Measurements from ENCODE around the gene TSC22D2.
A peak's percentile ranks its signal among the peaks of the same experiment; 100 is the strongest.

Gene TSC22D2

DNA sequence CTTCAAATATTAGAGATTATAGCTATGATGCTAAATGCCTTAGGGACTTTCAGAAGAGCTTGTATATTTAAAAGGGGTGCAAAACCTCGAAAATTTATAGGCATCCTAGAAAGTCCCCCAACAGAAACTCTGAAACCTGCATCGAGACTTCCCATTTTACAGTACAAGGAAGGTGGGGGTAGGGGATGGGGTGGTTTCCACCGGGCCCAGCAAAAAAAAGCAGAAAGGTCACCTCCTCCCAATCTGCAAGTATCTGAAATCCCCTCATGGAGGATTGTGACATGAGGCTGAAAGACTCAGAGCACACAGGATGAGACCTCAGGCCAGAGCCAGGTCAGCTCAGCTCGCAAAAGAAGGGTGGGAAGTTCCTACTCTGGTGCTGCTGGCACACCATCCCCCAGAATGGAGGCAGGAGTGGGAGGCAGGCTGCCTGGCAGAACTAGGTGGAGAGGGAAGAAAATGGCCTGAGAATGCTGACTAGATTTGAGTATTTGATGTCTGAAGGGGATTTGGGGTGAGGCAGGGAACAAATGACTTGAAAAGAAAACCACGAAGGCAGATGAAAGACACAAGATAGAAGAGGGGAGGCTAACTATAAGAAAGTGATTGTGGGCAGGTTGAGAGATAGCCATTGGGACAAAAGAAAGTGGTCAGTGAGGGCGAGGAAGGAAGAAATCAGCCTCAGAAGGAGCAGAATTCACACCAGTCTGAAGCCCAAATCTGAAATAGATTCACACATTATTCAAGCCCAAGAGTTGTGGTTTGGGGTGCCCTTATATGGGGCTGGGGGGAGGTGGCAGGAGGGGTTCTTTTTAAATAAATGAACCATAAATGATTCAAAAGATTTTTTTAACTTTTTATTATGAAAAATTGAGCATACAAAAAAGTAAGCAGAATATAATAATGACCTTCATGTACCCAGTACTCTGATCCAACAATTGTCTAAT, 22.5 kb upstream of the TSC22D2 start:
- no peak for DNase-seq

DNA sequence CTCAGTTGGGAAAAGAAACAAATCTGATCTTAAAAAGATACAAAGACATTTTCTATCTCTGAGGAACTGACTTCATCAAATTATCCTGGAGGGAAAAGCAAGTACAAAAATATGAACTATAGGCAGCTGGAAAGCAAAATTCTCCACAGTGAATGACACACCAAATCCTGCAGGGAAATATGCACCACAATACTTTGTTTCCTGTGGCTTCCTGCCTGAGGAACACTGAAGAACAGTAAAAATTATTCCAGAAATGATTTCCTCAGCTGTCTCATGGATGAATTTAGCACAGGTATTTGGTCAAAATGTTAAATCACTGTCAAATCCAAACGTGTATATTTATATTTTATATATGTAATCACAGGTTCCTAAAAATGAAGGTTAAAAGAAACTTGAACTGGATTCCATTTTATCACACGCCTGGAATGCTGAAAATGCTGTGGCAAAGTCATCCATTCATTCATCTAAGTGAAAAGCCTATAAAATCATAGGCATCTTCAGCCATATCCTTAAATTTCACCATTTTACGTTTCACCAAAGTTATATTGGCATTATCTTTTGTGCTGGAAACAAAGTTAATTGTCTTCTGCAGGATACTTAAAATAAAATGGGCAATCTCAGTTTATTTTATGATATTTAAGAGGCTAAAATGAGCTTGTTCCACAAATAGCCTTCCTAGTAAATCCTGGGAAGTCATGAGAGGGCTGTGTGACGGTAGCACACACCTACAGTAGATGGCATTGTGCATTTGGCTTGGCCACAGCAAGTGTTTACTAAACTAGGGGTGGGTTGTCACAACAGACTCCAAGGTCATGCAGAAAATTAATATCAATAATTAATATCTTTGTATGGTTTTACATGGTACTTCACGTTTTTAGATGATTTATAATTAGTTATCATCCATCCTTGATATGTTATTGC, 19.3 kb upstream of the TSC22D2 start:
- no peak for DNase-seq

DNA sequence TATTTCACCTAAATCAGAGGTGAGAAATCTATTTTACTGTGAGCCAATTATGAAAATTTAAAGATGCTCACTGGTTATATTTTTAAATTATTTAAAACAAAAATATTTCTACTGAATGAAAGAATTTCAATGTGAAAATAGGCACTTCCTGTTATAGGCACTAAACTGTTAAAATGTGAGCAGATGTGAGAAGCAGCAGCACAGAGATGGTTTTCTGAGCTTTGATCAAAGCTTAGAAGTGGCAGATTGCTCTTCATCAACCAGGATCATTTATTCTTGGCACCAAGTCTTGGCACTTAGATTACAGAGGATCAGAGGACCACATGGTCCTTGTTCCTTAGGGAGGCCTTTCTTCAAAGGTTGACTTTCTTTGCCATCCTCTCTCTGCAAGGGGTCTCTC, 18.0 kb upstream of the TSC22D2 start:
- no peak for DNase-seq

DNA sequence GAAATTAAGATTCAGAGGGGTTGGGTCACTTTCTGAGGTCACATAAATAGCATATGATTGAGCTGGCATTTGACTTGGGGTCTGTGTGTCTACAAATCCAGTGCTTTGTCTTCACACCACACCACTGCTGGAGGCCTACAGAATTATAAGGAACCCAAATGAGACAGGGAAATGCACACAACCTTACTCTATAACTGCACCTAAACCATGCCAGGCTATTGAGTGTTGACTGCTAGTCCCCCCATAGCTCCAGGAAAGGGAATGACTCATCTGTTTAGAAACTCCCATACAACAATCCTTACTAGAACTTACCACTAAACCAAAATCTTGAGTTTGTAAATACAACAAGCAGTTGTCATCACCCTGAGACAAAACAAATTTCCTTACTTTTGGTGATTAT, 16.9 kb upstream of the TSC22D2 start:
- DNase-seq = no peak

DNA sequence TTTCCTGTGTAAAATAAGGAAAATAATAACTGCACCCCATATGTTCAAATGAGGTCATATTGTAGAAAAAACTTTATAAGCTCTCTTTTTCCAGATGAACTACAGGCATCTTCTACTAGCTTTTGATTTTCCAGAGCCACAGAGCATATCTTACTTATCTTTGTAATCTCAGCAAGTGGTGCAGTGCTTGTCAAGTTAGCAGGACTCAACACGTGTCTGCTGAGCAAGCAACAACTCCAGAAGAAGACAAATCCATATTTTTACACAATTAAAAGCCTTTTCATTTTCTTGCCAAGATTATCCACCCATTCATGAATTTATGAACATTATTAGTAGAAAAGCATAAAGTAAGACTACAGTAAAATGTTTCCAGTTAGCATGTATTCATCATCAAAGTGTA, 14.4 kb upstream of the TSC22D2 start:
- no peak for DNase-seq

DNA sequence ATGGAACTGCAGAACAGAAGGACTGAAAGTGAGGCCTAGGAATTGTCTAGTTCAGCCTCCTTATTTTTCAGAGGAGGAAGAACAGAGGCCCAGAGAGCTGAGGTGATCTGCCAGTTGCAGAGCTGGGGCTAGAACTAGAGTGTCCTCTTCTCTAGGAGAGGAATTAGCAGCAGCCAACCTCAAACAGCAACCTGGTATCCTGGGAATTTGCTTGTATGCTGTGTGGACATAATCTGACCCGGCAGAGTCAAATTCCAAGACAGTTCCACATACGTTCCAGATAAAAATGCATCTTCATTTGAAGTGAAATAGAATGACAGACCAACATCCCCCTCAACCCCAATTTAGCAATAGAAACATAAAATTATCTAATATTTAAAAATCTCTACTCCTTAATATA, 13.5 kb upstream of the TSC22D2 start:
- no peak for DNase-seq

DNA sequence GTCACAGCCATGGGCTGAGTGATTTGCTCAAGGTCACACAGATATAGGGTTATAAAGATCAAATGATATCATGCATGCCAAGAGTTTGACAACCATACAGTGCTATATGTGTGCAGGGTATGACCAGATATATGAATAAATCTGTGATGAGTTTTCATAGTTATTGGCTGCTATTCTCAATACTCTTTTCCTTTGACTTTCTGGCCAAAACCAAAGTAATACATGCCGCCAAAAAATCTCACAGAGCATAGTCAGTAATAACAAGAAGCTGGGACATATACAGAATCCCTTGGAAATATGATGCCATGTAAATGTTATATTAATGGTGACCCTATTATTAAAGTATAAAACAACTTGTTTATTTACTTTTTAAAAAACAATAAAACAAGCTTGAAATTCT, 11.6 kb upstream of the TSC22D2 start:
- DNase-seq = no peak

DNA sequence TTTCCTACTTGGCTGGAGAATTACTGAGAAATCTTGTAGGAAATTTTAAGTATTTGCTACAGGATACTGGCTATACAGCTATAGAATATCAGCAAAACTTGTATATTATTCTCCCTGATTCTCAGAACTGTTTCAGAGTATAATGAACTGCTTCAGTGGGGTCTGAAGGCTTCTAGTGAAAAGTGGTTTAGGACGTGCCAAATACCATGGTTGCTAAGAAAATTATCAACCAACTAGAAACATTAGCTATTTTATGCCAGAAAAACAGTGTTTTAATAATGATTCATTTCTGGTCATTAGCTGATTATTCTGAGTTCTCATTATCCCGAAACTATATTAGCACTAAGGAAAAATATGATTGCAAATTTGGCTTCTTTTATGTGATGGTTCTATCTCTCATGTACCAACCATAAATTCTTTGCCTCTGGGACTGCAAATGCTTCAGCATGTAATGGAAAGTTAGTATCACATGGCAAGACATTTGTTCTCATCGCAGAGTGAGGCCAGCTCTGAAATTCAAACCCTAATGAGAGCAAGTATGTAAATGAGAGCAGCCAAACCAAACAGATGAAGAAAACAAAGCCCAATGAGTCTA, 11.0 kb upstream of the TSC22D2 start:
- no peak for DNase-seq

DNA sequence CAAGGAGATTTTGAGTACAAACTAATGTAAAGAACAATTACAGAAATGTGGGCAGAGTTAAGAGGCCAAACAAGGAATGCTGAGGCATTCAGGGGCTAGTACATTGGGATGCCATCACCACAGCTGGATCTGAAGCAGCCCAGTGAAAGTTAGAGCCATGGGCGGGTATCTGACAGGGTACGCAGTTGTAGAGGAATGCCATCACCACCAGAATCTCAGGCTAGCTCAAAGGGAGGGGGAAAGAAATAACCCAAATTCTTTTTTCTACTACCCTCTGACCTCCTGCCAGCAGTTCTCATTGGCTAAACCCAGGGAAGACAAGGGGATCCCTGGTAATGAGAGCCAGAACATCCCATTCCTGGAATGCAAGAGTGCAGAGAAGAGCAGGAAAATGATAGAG, 9.0 kb upstream of the TSC22D2 start:
- DNase-seq = no peak

DNA sequence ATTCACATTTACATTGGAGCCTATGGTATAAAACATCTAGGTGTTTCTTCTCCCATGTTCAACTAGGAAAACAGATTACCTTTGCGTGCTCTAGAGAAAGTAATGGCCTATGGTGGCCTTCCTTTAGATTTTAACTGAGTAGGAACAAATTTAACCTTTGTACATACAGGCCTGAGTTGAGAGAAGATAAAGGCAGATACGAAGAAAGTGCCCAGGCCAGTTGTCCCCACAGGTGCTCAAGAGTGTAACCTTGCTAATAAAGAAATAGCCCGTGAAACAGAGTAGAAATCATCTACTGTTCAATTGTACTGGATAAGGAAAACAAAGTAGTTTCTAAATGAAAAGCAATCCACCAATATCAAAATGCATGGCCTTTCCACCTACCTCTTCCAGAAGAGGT, 6.8 kb upstream of the TSC22D2 start:
- DNase-seq = no peak

DNA sequence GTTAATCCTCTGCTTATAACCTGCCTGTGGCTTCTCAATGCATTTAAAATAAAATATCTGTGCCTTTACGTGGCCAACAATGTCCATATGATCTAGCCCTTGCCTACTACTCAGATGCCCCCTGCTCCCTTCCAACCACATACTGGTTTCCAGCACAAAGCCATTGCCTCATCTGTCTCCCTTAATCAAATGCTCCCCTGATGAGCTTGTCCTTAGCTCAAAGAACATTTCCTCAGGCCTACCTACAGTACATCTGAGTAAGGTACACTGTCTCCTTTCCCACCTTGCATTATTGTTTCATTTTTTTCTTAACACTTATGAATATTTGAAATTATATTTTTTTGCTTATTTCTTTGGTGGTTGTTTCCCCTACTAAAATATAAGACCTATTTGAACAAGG, 5.9 kb upstream of the TSC22D2 start:
- DNase-seq = no peak

DNA sequence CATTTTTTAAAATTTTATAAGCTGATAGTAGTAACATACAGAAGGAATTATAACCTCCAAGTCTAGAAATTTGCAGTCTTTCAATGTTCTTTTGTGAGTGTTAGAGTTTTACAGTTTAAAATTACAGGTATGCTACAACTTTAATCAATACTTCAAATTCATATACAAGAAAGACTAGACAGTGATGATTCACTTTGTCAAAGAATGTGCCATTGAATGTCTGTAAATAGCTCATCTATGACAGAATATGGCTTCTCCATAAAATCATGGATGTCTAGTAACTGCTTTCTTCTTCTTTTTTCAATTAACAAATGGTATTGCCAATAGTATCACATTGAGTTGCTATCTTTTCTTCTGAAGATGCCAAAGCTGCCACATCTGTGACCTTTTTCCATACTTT, 4.1 kb upstream of the TSC22D2 start:
- no peak for DNase-seq

DNA sequence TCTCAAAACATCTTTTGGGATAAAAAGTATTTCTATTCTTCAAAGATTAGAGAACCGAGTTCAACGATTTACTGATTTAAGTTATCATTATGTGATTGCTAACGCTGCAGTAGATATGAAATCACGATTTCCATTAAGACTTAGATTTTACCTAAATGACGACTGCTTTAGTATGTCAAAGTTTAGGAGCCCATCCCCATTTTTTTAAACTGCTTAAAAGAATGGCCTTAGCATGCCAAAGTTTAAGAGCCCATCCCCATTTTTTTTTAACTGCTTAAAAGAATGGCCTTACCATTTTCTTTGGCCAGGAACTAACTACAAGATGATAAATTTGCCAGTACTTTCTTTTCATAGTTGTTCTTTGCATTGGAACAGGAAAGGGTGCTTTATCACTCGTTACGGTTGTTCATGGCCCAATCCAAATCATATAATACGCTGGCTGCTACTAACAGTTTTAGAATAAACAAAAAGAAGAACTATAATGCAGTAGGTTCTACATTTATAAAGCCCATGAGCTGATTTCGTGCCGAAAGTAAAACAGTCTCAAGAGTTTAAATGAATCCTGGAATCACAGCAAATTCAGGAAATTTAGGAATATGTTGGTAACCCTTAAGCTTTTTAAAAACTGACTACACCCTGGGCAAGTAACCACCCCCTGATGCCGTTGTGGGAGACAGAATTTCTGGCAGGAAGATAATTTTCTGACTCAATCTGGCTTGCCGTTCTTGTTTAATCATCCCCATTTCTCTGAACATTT, 869 bp upstream of the TSC22D2 start:
- DNase-seq = no peak

DNA sequence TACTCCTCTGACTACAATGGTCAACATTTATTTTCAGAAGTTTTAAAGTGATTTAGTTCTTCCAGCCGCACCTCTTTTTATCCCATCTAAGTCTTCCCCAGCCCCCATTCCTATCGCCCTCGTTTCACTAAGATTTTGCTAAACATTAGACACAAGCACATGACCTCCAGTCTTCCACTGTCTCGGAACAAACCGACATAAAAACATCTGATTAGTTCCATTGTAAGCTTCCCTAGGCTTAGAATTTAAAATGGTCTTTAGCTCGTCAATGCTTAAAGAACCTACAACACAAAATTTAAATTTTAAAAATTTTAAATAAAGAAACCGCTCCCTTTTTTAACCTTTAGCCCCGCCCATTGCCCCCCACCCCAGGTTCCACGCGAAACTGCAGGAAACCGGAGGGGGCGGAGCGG, 284 bp upstream of the TSC22D2 start:
- no peak for DNase-seq

DNA sequence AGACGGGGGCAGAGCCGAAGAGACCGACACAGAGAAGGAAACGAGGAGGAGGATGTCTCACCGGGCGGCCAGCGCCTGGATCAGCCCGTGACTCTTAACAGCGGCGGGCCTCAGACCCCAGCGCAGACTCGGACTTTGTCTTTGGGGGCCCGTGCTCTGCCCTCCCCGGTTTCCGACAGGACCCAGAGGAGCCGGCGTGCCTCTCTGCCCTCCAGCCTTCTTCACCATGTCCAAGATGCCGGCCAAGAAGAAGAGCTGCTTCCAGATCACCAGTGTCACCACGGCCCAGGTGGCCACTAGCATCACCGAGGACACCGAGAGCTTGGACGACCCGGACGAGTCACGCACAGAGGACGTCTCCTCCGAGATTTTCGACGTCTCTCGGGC, 1.0 kb downstream of the TSC22D2 start:
- no peak for DNase-seq

DNA sequence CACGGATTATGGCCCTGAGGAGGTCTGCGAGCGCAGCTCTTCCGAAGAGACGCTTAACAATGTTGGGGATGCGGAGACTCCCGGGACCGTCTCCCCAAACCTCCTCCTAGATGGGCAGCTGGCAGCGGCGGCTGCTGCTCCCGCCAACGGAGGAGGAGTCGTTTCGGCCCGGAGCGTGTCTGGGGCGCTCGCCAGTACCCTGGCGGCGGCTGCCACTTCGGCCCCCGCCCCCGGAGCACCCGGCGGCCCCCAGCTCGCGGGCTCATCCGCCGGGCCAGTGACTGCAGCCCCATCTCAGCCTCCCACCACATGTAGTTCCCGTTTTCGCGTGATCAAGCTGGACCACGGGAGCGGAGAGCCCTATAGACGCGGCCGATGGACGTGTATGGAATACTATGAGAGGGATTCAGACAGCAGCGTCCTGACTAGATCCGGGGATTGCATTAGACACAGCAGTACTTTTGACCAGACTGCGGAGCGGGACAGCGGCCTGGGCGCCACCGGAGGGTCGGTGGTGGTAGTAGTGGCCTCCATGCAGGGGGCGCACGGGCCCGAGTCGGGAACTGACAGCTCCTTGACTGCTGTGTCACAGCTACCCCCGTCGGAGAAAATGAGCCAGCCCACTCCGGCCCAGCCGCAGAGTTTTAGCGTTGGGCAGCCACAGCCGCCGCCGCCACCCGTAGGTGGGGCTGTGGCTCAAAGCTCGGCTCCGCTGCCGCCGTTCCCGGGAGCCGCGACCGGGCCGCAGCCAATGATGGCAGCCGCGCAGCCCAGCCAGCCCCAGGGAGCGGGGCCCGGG, 1.6 kb downstream of the TSC22D2 start:
- peak; percentile 61 for DNase-seq

DNA sequence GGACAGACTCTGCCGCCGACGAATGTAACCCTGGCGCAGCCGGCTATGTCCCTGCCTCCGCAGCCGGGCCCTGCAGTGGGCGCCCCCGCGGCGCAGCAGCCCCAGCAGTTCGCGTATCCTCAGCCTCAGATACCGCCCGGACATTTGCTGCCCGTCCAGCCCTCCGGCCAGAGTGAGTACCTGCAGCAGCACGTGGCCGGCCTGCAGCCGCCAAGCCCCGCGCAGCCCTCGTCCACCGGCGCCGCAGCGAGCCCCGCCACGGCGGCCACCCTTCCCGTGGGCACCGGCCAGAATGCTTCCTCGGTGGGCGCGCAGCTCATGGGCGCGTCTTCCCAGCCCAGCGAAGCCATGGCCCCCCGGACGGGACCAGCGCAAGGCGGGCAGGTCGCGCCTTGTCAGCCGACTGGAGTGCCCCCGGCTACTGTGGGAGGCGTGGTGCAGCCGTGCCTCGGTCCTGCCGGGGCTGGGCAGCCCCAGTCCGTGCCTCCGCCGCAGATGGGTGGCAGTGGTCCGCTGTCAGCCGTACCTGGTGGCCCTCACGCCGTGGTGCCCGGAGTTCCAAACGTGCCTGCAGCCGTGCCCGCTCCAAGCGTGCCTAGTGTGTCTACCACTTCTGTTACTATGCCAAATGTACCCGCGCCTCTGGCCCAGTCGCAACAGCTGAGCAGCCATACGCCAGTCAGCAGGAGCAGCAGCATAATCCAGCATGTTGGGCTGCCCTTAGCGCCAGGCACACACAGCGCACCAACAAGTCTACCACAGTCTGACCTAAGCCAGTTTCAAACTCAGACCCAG, 2.4 kb downstream of the TSC22D2 start:
- DNase-seq = peak; percentile 21

DNA sequence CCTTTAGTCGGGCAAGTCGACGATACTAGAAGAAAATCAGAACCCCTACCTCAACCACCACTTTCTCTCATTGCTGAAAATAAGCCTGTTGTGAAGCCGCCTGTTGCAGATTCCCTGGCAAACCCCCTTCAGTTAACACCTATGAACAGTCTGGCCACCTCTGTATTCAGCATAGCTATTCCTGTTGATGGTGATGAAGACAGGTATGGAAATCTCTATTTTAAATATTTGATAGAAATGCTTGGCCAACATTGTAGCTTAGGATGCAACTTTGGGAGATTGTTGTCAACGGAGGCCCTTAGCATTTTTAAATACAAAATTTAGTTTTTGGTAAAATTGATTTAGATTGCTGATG, 3.0 kb downstream of the TSC22D2 start:
- DNase-seq = no peak

DNA sequence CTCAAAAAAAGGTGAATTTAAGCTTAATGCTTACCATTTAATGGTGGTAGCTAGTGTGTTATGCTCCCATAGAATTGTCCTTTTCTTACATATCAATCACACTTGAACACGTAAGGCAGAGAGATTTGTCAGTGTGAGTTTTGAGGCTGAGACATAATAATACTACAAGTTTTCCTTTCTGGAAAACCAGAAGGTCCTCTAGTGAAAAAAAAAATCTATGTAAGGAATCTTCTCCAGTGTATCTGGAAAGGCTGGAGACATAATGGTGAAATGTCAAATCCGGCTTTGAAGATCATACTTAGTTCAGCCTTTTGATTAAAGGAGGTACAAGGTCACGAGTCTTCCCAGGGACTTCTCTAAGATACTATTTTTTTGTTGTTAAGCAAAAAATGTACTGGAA, 3.4 kb downstream of the TSC22D2 start:
- no peak for DNase-seq

DNA sequence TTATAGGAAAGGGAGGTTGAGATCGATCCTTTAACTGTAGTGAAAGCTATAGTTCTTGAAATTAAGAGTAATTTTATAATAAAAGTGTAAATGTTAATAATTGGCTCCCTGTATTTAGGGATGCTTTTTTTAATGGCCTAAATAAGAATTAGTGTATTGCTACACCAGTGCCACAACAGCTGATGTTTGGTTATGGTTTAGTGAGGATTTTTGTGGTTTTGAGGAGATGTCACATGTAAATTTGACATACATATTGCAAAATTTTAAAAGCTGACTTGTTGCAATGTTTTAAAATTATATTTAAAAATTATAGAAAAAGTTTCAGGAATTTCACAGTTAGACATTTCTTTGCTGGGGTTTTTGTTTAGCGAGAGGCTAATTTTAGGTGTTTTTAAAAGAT, 3.9 kb downstream of the TSC22D2 start:
- no peak for DNase-seq
